ENCODE data around the gene GDF2.

- TF ChIP-seq, protein P1, sequence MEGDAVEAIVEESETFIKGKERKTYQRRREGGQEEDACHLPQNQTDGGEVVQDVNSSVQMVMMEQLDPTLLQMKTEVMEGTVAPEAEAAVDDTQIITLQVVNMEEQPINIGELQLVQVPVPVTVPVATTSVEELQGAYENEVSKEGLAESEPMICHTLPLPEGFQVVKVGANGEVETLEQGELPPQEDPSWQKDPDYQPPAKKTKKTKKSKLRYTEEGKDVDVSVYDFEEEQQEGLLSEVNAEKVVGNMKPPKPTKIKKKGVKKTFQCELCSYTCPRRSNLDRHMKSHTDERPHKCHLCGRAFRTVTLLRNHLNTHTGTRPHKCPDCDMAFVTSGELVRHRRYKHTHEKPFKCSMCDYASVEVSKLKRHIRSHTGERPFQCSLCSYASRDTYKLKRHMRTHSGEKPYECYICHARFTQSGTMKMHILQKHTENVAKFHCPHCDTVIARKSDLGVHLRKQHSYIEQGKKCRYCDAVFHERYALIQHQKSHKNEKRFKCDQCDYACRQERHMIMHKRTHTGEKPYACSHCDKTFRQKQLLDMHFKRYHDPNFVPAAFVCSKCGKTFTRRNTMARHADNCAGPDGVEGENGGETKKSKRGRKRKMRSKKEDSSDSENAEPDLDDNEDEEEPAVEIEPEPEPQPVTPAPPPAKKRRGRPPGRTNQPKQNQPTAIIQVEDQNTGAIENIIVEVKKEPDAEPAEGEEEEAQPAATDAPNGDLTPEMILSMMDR (conservative IDR thresholded peaks at IDR 0.05 in 1 of 2, IDR thresholded peaks at IDR 0.05 in 1 of 2; ENCODE audit: extremely low read depth in 1 of 2, insufficient read depth in 1 of 2, low read depth in 1 of 2, low read length in 2 of 2), result no peak
- TF ChIP-seq EZH2 (IDR thresholded peaks at IDR 0.05; ENCODE audit: borderline replicate concordance, low read length), result no peak
These were observed 24.3 kb upstream of the GDF2 start for GRCh38 chr10:47297866-47298540.

All from mammary epithelial cell (primary cell).